Left ventricle myocardium inferior (tissue), 1 donor: Measurements from ENCODE around the gene RASAL2. TPM values are rescaled to one million over a fixed set of nuclear protein-coding genes. Genes with fewer than 3 reads are reported as not detected.
"Not testable (repeated sequence)": the region's sequence is repeated elsewhere in the genome, so short reads cannot be mapped to it uniquely, and the experiment has no call there.

Experiments used
- DNase-seq: peaks from one replicate; pipeline ENCODE4 v3.0.0-alpha.2; 2020
- H3K27ac ChIP-seq: fragments of 200-600 bp; replicated peaks from 2 replicates; pipeline ENCODE4 v1.8.0; 2021
- H3K27me3 ChIP-seq: fragments of 200-600 bp; 2 replicates; pipeline ENCODE4 v1.8.0; 2021; ENCODE audit warnings: low read depth
- H3K36me3 ChIP-seq: fragments of 200-600 bp; 2 replicates; pipeline ENCODE4 v1.8.0; 2021
- H3K4me1 ChIP-seq: fragments of 200-600 bp; 2 replicates; pipeline ENCODE4 v1.8.0; 2021
- H3K4me3 ChIP-seq: fragments of 200-600 bp; 2 replicates; pipeline ENCODE4 v1.8.0; 2021; ENCODE audit warnings: mild to moderate bottlenecking, moderate library complexity
- H3K9me3 ChIP-seq: fragments of 200-600 bp; replicated peaks from 2 replicates; pipeline ENCODE4 v1.8.0; 2021
- intact Hi-C: fragments of 100-400 bp; cut with micrococcal nuclease; formaldehyde crosslinking; loops from one replicate; pipeline ENCODE4 v1.11.0; 2022
- total RNA-seq: library from RNA; stranded (reverse); fragmentation: NEBNext Ultra II Directional; extraction: Animal tissue kit (Norgen Biotek cat#: 25700); gene quantifications from one replicate; pipeline ENCODE4 v1.2.1, GENCODE V29; 2021
- TF ChIP-seq, protein P1 (sequence below): fragments of 200-600 bp; IDR thresholded peaks from 2 replicates; pipeline ENCODE4 v1.8.0; 2021; ENCODE audit warnings: antibody characterized with exemption, mild to moderate bottlenecking, borderline replicate concordance
- donor health status: DM: no; HTN: yes; CAD: no; lungs with severe emphysema.

The RASAL2 gene
- total RNA-seq, 1 donor from 2014 or later, result 28.3 TPM

DNA sequence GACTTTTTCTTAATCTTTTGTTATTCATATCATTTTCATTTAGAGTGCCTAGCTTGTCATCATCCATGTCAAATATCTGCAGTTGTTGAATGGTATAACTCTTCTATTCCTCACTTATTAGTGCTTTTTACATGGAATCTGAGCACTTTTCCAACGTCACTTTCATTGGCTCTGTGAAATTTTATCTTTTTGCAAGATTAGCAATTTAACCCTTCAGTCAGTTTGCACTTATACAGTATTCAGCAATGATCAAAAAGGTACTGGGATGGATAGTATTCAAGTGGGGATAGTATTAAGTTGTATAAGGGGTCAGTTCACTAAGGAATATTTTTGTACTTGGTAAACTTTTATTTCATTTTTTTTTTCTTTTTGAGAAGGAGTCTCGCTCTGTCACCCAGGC is 150.0 kb downstream of the RASAL2 start:
- TF ChIP-seq, protein P1, sequence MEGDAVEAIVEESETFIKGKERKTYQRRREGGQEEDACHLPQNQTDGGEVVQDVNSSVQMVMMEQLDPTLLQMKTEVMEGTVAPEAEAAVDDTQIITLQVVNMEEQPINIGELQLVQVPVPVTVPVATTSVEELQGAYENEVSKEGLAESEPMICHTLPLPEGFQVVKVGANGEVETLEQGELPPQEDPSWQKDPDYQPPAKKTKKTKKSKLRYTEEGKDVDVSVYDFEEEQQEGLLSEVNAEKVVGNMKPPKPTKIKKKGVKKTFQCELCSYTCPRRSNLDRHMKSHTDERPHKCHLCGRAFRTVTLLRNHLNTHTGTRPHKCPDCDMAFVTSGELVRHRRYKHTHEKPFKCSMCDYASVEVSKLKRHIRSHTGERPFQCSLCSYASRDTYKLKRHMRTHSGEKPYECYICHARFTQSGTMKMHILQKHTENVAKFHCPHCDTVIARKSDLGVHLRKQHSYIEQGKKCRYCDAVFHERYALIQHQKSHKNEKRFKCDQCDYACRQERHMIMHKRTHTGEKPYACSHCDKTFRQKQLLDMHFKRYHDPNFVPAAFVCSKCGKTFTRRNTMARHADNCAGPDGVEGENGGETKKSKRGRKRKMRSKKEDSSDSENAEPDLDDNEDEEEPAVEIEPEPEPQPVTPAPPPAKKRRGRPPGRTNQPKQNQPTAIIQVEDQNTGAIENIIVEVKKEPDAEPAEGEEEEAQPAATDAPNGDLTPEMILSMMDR, result no peak
- peaks cover 8% of the 10 kb centered on the region for H3K36me3 ChIP-seq
- no peak for DNase-seq
- H3K4me3 ChIP-seq, result no peak overlapping the region
- H3K9me3 ChIP-seq, result peaks cover 26% of the 10 kb centered on the region
- H3K27me3 ChIP-seq, result no peaks in the 10 kb centered on the region
- peaks cover 15% of the 10 kb centered on the region for H3K4me1 ChIP-seq
- intact Hi-C loops, result no loop called here
- H3K27ac ChIP-seq, result no peak overlapping the region

DNA sequence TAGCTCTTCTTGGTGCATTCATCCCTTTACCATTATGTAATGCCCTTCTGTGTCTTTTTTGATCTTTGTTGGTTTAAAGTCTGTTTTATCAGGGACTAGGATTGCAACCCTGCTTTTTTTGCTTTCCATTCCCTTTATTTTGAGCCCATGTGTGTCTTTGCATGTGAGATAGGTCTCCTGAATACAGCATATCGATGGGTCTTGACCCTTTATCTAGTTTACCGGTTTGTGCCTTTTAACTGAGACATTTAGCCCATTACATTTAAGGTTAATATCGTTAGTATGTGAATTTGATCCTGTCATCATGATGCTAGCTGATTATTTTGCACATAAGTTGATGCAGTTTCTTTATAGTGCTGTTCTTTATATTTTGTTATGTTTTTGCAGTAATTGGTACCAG is 154.4 kb downstream of the RASAL2 start:
- DNase-seq, H3K4me1 ChIP-seq, H3K27ac ChIP-seq, H3K27me3 ChIP-seq, H3K36me3 ChIP-seq, H3K4me3 ChIP-seq, intact Hi-C loops: not testable (repeated sequence)
- H3K9me3 ChIP-seq, result peaks cover 36% of the 10 kb centered on the region

DNA sequence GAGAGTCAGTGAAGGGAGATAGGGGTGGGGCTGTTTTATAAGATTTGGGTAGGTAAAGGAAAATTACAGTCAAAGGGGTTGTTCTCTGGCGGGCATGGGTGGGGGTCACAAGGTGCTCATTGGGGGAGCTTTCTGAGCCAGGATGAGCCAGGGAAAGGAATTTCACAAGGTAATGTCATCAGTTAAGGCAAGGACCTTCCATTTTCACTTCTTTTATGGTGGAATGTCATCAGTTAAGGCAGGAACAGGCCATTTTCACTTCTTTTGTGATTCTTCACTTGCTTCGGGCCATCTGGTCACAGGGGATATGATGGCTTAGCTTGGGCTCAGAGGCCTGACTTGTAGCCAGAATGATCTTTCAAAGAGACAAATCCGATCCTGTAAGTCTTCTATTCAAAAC is 159.7 kb downstream of the RASAL2 start:
- DNase-seq, H3K27me3 ChIP-seq, H3K27ac ChIP-seq, H3K36me3 ChIP-seq, intact Hi-C loops, H3K4me1 ChIP-seq, H3K4me3 ChIP-seq: not testable (repeated sequence)
- H3K9me3 ChIP-seq, result peaks cover 35% of the 10 kb centered on the region

DNA sequence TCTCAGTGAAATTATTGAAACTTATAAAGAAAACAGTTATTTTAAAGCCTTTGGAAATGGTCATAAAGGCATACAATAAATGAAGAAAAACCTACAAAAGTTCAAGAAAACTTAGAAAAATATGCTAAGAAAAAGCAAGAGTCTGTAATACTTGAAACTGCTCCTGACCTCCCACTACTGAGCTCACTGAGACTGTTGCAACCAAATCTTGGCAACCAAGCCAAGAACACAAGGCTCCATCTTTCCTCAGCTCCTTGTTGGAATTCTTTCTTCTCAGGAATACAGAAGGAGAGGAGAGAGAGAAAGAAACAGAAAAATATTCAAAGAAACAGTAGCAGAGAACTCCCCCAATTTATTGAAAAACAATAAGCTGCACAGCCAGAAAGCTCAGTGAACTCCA is 160.5 kb downstream of the RASAL2 start:
- no peaks in the 10 kb centered on the region for H3K36me3 ChIP-seq
- H3K27me3 ChIP-seq, result no peaks in the 10 kb centered on the region
- no peak overlapping the region for H3K4me3 ChIP-seq
- no peak for DNase-seq
- no peak overlapping the region for H3K27ac ChIP-seq
- H3K9me3 ChIP-seq, result peaks cover 26% of the 10 kb centered on the region
- no peaks in the 10 kb centered on the region for H3K4me1 ChIP-seq
- intact Hi-C loops, result no loop called here
- TF ChIP-seq, protein P1, result no peak

DNA sequence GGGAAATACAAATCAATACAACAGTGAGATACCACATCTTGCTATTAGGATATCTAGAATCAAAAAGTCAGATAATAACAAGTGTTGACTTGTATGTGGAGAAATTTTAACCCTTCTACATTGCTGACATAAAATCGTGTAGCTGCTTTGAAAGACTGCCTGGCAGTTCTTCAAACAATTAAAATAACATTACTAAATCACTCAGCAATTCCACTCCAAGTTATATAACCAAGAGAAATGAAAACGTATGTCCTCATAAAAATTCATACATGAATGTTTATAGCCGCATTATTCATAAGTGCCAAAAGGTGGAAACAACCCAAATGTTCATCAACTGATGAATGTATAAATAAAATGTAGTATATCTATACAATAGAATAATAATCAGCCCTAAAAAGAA is 164.6 kb downstream of the RASAL2 start:
- Histone ChIP-seq H3K27me3 (no peaks in the 10 kb centered on the region), H3K36me3 (no peaks in the 10 kb centered on the region), H3K4me3 (no peak overlapping the region), H3K27ac (no peak overlapping the region), H3K9me3 (peaks cover 19% of the 10 kb centered on the region), H3K4me1 (peaks cover 32% of the 10 kb centered on the region)
- intact Hi-C loops, result no loop called here
- DNase-seq, result no peak
- TF ChIP-seq, protein P1, result no peak

DNA sequence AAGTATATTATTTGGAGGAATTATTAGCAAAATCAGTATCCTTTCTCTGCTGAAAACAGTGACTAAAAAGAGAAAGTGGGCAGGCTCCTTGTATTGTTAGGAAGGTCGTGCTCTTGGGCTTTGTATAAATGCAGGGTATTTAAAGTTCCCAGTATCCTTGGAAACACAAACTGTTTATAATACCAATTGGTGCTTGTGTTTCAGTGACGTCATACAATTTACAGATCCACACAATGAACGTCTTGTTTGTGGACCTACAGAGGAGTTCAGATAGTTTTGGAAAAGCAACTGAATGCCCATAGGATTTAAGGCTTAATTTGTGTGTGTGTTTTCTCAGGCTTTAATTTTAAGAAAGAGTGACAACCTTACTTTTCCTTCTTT is 168.2 kb downstream of the RASAL2 start:
- H3K4me3 ChIP-seq, result no peak overlapping the region
- DNase-seq, result no peak
- H3K36me3 ChIP-seq, result no peaks in the 10 kb centered on the region
- H3K27ac ChIP-seq, result no peak overlapping the region
- H3K9me3 ChIP-seq, result no peaks in the 10 kb centered on the region
- H3K27me3 ChIP-seq, result no peaks in the 10 kb centered on the region
- TF ChIP-seq, protein P1, result no peak
- peaks cover 36% of the 10 kb centered on the region for H3K4me1 ChIP-seq
- intact Hi-C loops, result no loop called here

DNA sequence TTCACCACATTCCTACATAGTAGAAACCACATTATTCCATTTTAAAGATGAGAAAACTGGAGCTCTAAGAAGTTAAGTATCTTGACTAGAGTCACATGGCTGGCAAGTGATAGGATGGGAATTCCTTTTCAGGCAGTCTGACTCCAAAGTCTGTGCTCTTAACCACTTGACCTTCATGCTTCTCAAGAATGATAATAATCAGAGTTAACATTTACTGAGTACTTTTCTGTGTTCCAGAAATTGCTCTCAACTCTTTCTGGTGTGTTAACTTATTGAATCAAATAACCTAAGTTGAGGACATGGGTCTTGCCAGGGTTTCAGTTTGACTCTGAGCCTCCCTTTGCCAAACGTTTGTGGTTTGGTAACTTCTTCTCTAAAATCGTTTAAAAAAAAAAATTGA is 169.4 kb downstream of the RASAL2 start:
- TF ChIP-seq, protein P1, result no peak

More for the DNA sequence above, 169.4 kb downstream of the RASAL2 start:
- H3K4me1 ChIP-seq, result peaks cover 43% of the 10 kb centered on the region
- no peaks in the 10 kb centered on the region for H3K36me3 ChIP-seq
- intact Hi-C loops, result no loop called here
- H3K27me3 ChIP-seq, result no peaks in the 10 kb centered on the region
- peak overlapping the region; percentile 7 for H3K27ac ChIP-seq
- H3K9me3 ChIP-seq, result no peaks in the 10 kb centered on the region
- no peak overlapping the region for H3K4me3 ChIP-seq
- DNase-seq, result no peak
